Measurements from ENCODE around the gene RDH12.

Gene RDH12

DNA sequence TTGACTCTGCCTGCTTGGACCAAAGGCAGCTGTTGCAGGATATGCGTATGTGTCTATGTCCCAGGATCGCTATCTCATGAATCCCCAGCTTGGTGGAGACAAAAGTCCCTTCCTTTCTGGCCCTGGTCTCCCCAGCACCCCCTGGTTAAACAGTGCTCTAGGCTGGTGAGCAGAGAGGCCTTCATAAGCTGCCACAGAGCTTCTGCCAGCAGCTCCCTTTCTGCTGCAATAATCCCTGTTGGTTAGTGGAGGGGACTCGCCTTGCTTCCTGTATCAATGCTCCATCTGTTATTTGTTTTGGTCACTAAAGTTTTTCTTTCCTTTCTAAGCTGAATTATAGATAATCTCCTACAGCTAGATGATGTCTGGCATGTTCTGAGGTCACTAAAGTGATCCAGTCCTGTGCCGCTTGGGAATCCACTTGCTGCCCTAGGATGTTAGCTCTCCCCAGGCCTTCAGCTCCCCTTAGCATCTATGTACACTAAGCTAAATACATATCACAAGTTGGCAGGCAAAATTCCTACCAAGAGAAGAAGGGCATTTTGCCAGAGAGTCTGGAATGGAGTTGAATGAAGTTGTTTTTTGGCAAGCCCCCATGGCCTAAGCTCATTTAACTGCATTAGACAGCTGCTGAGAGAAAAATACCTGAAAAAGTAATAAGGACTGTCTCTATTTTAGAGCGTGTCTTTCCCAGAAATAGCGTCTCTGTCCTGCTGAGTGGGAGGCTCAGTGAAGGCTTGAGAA, 47.8 kb downstream of the RDH12 start:
- DNase-seq (ENCODE audit: low spot score): no peak

DNA sequence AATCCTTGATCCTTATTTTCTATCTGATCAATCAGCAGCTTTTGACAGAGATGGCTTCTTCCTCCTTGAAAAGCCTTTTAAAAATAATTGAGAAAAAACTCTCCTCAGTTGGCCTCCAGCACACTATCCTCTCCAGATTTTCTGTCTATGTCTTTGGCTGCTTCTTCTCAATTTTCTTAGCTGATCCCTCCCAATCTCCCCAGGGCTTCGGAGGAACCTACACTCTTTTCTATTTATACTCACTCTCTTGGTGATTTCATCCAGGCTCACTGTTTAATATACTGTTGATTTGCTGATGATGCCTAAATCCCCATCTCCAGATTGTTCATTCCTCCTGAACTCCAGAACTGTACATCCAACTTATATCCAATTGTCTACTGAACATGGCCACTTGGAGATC, 54.8 kb downstream of the RDH12 start:
- DNase-seq (ENCODE audit: low spot score): no peak

DNA sequence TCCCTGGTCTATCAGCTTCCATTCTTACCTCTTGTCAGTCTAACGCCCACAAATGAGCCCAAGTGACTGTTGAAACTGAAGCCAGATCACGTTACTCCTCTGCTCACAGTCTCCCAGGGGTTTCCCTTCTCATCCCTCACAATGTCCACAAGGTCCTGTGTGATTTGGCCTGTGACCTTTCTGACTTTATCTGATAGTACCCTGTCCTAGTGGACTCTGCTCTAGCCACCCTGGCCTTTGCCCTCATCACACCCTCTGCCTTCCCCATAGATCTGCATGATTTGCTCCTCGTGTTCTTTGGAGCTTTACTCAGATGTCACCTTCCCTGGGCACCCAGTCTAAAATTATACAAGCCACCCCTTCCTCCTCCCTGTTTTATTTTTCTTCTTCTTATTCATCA, 55.5 kb downstream of the RDH12 start:
- DNase-seq (ENCODE audit: low spot score): peak; percentile 10

DNA sequence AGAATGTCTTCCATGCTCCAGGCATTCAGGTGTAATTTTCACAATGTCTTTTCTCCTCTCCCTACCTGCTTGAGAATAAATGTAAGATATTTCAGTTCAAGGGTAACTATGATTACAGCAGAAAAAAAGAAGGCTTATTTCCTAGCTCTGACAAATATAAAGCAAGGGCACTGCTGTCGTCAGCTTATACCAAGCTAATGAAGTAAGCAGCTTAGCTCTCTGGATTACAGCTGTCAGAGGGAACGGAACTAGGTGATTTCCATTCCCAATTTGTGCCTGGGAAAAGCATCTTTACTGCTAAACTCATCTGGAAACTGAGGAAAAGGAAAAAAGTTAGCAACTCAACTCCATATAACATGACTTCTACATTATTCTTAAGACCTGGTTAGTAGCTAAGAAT, 58.2 kb downstream of the RDH12 start:
- DNase-seq (ENCODE audit: low spot score): no peak

DNA sequence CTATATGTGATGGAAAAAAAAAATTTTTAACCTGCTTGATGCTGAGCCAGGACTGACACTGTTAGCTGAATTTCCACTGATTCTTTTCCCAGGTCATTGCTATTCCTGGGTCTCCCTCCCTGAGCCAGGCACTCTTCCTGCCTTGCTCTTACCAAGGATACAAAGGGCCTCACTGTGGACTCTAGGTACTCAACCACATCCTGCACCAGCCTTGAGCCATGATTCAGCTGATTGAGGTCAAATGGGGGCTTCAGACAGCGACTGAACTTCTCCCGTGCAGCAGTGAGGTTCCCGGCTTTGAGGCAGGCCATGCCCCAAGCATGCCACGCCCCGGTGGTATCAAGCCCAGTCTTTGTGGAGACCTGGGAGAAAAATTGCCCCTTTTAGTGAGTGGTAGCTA, 60.4 kb downstream of the RDH12 start:
- no peak for DNase-seq (ENCODE audit: low spot score)

DNA sequence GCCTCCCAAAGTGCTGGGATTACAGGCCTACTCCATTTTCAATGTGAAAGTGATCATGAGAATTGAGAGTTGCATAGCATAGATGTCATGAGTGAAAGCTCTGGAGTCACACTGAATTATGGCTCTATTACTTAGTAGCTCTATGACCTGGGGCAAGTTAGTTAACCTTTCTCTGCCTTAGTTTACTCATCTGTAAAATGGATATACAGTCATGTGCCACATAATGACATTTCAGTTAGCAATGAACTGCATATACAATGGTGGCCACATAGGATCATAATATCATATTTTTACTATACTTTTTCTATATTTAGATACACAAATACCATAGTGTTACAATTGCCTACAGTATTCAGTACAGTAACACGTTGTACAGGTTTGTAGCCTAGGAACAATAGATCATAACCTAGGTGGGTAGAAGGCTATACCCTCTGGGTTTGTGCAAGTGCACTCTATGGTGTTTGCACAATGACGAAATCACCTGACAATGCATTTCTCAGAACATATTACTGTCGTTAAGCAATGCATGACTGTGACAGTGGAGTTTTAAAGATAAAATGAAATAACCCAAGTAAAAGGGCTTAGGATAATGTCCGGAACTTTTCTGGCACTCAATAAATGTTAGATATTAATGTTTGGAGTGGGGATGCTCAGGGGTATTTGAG, 61.6 kb downstream of the RDH12 start:
- peak; percentile 8 for DNase-seq (ENCODE audit: low spot score)

DNA sequence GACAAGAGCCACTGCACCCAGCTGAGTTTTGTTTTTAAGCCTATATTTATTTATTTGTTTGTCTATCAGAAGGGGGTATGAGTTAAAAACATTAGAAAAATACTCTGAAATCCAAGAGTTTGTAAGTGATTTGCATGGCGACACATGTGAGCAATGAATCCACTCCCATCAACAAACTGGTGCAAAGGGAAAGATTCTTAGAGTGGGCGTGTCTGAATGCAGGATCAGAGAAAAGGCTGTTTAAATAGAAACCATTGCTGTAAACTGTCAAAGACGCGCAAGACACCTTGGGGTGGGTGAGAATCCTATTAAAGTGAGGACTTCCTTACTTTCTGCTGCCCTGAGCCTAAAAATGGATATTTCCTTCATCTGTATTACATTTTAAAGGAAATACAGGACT, 62.8 kb downstream of the RDH12 start:
- DNase-seq (ENCODE audit: low spot score): no peak

DNA sequence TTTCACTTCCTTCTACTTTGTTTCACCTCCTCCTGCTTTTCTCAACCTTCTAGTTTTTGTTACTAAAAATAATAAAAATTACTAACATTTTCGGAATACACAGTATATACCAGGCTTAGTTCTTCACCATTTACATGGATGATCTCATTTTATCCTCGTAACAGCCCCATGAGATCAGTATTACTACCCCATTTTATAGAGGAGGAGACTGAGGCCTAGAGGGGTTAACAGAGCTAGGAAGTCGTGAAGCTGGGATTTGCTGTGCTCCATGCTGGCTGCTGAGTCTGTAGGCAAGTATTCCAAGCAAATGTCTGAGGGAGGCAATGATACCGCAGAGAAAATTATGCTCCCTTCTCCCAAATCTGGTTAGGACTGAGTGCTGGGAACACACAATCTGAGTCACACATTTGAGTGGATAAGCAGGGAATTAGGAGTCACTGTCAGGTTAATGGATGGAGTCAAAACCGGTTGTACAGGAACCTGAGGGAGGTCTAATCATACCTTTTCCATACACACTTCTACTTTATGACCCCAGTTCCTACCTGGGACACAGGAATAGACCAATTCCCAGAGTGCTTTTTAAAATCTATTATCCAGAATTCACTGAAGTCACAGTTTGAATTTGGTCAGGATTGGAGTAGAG, 63.6 kb downstream of the RDH12 start:
- no peak for DNase-seq (ENCODE audit: low spot score)

DNA sequence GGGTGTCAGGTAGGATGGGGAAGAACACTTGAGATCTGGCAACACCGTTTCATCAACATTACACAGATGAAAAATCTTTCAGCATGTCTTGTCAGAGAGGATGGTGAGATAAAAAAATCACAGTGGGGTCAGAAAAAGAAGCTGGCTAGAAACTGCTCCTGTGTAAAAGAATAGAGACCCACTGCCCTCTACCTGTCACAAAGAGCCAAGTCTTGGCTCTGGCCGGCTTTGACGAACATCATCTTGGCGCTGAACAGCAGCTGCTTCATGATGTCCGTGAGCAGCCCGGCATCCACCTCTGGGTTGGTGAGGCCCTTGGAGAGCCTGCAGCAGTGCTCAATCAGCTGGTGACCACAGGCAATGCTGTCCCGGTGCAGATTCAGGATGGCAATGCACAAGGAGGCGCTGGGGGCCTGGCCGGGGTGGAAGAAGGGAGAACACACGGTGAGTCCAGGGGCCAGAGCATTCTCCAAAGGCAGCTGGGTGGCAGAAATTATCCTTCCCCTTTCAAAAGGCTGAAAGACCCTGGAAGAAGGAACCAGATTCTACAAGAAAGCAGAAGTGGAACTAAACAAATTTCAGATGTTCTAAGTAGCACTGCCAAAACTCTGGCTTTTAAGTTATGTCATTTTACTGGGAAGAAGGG, 64.5 kb downstream of the RDH12 start:
- DNase-seq (ENCODE audit: low spot score): no peak

DNA sequence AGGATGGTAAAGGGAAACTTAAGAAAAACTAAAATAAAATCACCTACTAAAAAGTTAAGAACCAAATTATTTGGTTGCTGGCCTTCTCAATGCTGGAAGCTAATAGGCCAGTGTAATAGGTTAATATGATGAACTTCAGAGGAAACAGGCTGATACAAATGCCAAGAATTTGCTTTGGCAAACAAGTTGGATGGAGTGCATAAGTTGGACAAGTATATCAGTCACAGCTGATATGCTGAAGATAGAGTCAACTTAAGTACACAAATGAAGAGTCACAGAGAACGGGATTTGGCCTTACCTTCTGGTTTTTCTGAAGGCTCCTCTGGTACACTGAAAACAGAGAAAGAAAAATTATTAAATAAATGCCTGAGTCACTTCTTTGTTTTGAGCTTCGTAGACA, 66.5 kb downstream of the RDH12 start:
- DNase-seq (ENCODE audit: low spot score): no peak

DNA sequence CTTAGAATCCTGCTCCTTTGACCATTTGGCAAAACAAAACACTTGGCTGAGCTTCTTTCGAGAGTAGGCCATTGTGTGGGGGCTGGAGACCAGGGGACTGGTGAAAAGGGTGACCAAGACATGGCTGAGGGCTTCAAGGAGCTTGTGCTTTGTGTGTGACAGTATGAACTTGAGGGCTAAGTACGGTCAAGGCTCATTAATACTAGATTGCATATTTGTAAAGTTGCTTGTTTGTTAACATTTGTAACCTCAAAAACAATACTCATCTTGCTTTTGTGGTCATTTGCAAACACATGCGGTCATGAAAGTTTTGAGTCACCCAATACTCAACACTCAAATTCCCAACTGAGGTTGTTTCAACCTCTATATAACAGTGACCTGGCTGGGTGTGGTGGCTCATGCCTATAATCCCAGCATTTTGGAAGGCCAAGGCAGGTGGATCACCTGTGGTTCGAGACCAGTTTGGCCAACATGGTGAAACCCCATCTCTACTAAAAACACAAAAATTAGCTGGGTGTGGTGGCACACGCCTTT, 72.2 kb downstream of the RDH12 start:
- DNase-seq (ENCODE audit: low spot score): no peak

DNA sequence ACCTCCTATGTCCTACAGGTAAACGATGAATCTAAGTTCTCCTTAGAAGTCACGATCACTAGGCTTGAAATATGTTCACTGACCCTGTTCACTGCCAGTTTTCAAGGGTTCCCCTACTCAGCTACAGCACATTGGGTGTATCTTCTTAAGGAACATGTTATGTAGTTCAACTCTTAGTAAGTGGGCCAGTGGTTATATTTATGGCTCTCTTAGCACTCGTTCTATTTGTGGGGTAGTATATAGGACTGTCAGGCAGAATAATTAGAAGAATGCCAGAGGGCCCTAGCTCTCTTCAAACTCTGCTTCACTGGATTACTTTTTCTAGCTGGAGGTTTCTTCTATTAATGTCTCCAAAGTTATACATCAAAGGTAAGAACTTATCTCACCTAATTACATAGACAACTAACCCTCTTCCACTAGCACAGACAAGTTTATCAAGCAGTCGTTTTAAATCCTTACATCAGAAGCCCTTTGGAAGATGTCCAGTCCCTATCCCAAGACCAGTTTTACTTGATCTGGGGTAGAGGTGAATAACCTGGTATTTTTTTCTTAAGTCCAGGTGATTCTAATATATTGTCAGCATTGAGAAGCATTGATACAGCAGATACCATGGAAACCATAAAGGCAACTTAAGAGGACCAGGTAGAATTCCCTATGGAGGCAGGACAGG, 75.1 kb downstream of the RDH12 start:
- DNase-seq (ENCODE audit: low spot score): no peak

DNA sequence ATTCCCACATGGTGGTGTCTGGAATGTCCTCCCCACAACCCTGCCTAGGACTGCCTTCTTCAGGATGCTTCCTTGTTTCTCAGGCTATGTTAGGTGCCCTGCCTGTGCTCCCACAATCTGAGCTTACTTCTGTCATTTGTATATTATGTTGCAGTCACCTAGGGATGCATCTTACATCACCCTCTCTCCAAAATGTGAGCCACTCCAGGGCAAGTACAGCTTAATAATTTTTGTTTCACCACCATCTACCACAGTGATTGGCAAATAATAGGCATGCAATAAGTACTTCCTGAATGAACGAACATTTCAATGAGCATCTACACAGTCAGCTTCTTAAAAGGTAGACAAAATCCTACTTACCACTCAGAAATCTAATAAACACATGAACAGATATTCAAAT, 77.1 kb downstream of the RDH12 start:
- no peak for DNase-seq (ENCODE audit: low spot score)

DNA sequence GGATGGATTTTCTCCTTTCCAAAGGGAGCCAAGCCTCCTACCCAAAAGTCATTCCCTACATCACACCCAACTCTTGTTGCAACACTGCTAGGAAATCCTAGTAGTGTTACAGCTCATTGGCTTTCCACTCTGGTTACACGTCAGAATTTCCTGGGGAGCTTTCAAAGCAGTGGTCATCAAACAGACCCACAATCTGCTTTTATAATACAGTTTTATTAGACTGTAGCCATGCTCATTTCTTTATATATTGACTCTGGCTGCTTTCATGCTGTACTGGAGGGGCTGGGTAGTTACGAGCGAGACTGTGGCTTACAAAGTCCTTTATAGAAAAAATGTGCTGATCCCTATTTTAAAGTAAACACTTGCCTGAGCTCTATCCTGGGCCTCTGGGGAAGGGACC, 80.4 kb downstream of the RDH12 start:
- DNase-seq (ENCODE audit: low spot score): no peak

Data from HuH-7 (cell line).